Right lobe of liver (tissue), 4 donors: ENCODE results near the gene RAB35.

Experiments used
- CTCF ChIP-seq, 4 donors: fragments of 200-600 bp in 3 of 4; fragments of 450-650 bp in 1 of 4; IDR thresholded peaks; one replicate each; pipeline versions ENCODE4 v1.5.1 to v1.8.0; 2016 to 2022; ENCODE audit warnings: antibody characterized with exemption in 4 of 4, mild to moderate bottlenecking in 2 of 4
- POLR2A ChIP-seq: fragments of 450-650 bp; IDR thresholded peaks from one replicate; pipeline ENCODE4 v1.6.1; 2017; ENCODE audit warnings: antibody characterized with exemption, mild to moderate bottlenecking
- donor health status: DM: no; HTN: no; CAD: no.
- donor health status: DM: no; HTN: no; CAD: no.
- donor health status: DM: no; HTN: yes; CAD: no.

- no peak for TF ChIP-seq POLR2A
- TF ChIP-seq CTCF (IDR thresholded peaks at IDR 0.05) = no peak
Measured at GRCh38 chr12:120134307-120134980, 17.9 kb upstream of the RAB35 start.
